ENCODE results near the gene CREB1.

The CREB1 gene

DNA sequence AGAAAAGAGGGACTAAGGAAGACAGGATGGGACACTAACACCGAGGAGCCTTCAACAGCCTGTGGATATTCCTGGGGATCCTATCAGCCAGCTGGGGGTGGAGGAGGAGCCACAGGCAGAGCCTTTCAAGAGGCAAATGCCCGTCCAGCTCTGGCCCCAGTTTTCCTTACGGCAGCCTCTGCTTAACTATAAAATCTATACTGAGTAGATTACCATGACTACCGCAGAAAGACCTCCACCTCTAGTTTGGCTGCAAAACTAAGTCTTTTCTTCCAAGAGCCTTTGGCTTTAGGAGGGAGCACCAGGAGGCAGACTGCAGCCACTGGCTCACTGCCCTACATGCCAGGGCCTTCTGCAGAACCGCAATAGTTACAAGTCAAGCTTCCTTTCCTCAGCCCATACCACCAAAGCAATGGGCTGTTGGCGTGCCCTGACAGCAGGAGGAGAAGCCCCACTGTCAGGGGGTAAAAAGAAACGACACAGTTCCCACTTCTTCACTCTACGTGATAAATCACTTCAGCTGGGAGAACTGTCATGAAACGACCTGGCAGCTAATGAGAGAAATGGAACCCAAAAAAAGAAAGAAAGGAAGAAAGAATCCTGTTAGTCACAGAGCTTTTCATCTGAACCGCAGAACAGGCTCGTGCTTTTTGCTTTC lies 25.1 kb upstream of the CREB1 start:
- DNase-seq, result peak; percentile 57

DNA sequence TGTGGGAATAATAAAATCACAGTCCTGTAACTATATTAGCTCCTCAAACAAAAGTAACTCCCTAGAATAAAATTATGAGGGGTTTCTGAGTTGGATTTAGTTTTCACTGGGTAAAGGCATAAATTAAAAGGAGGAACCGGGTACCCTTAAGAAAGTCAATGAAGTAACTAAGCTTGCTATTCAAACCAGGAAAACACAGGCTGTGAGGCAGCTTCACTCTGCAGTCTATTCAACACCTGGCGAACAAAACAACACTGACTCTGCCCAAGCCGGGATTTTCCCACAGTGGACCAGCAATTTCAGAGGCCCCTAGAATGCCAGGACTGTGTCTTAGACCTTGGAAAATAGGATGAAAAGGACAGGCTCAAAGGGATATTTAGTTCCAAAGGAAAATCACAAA lies 24.6 kb upstream of the CREB1 start:
- DNase-seq, result no peak

DNA sequence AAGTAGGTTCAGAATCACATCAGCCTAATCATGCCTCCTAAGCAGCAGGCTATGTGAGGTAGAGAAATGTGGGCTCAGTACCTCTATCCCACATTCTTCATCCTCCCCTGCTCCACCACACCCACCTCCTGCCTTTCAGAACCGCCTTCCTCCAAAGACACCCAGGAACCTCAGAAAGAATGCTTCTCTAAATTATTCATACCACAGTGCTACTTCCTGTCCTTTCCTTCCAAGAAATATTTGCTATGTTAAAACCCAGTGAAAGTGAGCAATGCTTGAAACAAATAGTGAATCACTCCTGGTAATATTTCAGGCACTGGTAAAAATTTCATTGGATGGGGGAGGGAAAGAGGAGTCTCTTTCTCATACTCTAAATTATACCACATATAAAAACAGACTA lies 24.0 kb upstream of the CREB1 start:
- DNase-seq, result no peak

DNA sequence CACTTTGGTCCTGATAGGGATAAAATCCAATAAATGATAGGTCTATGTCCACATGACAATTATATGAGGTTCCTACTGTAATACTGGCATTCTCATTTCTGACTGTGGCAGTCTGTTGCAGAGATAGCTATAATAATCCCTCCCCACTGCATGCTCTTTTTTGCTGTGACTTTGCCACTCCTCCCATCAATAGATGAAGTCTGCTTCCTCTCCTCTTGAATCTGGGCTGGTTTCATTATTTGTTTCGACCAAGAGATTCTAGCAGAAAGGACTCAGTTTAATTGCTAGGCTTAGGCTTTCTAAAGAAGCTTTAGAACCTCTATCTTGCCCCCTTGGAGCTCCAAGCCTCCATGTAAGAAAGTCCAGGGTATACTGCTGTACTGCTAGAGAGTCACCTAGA lies 23.3 kb upstream of the CREB1 start:
- no peak for DNase-seq

DNA sequence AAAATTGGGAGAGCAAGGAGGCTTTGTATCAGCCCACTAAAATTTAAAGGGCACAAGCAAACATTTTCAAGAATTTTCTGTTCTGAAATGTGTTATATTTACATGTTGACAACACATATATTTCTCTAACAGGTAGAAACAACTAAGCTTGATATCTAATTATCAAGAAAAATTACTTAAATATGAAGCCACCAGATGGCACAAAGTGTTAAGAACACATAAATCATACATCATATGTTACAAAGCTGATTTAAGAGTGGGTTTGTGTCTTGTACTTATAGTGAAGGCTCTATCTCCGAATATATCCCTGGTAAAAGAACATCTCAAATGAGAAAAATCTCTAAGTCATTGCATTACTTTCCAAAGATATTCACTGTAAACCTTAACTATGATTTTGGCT lies 19.6 kb upstream of the CREB1 start:
- DNase-seq, result no peak

DNA sequence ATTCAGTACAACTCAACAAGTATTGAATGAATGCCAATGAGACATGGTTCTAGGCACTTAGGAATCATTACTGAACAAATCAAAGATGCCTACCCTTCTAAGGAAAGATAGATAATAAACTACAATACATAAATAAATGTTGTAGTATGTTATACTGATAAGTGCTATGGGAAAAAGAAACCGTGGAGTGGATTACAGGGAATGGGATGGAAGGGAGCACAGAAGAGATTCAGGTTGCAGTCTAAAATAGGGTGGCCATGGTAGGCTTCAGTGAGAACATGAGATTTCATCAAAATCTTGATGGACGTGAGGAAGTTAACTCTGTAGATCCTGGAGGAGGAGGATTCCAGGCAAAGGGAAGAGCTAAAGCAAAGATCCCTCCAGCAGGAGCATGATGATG lies 17.9 kb upstream of the CREB1 start:
- DNase-seq, result no peak

DNA sequence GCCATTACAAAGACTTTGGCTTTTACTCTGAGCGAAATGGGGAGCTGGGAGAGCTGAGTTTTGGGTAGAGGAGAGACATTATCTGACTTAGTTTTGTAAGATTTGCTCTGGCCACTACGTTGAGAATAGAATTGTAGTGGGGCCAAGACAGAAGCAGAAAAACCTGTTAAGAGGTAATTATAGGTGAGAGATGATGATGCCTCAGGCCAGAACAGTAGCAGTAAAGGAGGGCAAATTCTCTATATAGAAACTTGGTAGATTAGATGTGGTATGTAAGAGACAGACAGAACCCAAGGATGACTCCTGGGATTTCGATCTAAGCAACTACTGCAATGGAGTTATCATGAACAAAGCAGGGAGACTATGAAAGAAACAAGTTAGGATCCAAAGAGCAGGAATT lies 17.4 kb upstream of the CREB1 start:
- no peak for DNase-seq

DNA sequence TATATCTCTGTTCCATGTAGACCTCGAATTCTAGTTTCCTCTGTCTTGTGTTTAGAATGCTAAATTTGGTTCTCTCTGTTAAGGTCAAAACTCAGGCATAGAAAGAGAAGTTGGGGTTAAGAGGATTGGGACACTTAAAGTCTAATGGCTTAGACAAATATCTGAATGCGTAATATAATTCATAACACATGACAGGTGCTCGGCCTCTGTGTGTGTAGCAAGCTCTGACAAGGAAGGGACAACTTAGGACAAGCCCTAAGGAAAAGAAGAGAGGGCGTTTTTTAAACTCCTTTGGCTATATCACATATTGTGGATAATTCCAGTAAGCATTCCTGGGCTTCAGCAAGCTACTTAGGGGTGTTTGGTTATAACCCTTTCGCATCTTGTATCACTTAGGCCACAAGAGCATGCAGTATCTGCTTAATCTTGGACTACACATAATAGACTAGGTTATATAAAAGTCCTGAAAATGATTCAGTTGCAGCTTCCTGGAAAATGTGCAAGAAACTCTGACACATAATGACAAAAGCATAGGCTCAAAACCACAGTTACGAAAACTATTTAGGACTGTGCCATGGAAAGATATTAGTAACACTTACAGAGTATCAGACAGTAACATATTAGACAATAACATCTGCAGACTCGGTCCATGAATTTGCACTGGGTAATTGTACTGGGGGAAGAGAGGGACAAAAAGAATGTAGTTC lies 16.1 kb upstream of the CREB1 start:
- no peak for DNase-seq

DNA sequence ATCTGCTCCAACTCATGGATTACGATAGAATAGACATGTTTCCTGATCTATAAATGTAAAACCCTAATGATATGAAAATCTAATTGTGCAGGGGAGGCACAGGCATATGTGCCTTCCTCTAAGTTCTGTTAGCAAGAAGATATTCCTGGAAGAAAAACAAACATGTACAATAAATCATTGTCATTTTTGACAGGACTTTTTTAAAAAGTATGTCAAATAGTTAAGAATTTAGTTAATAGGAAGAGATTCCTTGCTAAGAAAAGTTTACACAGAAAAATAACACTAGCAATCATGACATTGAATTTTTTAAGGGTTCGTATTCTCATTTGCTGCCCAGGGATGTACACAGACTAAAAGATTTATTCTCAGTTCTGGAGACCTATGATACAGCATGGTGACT lies 15.3 kb upstream of the CREB1 start:
- no peak for DNase-seq

DNA sequence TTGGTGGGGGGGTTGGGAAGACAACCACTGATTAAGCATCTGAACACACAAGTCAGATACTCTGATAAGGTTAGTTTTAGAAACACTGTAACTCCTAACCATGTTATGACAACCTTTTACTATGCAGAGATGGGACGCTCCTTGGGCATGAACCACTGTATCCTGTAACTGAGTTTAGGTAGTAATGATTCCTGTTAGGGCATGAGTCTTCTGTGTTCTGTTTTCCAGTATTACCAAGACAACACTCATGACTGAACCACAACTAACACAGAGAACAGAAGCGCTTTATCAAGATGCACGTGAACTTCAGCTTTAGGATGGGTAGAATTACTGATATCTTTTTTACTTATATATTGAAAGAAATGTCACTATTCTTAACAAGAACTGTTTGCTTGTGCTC lies 14.1 kb upstream of the CREB1 start:
- no peak for DNase-seq

DNA sequence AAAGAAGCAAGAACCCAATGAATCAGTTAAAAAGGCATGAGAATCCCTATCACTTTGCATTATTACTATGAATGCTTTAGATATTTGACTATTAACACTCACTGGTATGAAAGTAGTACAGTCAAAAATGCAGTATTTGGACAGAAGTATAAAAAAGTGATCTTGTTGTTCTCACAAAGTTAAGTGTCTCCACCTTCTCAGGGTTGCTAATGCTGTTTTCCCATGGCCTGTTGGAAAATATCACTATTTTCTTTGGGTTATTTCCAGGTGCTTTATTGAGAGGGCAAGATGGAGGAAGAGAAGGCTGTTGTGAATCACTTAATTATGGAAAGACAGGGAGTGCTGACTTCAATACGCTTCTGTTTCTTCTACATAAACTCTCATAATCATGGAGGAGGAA lies 13.6 kb upstream of the CREB1 start:
- DNase-seq, result no peak

DNA sequence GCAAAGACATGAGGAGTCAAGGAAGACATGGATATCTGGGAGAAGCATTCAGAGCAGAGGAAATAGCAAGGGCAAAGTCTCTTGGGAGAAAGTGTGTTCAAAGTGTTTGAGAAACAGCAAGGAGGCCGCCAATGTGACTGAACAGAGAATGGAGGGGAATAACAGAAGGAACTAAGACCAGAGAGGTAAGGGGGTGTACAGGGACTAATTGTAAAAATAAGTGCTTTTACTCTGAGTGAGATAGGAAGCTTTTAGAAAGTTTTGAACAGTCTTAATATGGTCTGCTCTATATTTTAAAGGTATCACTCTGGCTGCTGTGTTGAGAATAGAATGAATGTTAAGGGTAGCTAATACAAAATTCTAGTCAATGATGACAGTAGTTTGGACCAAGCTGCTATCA lies 6.8 kb upstream of the CREB1 start:
- no peak for DNase-seq

DNA sequence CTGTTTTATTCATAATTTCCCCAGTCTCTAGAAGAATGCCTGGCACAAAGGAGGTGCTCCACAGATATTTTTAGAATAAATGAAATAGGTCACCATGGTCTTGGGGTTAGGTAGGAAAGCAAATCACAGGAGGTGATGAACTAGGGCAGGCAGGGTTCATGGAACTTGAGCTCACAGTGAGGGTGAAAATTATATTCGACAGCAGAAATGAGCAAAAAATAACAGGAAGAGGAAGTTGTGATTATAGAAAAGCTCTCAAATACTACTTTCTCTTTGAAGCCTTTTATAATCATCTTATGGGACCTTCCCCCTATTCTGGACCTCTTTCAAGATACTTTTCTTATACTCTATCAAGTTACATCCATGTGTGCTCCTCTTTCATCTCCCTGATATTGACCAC lies 4.5 kb upstream of the CREB1 start:
- DNase-seq, result no peak

DNA sequence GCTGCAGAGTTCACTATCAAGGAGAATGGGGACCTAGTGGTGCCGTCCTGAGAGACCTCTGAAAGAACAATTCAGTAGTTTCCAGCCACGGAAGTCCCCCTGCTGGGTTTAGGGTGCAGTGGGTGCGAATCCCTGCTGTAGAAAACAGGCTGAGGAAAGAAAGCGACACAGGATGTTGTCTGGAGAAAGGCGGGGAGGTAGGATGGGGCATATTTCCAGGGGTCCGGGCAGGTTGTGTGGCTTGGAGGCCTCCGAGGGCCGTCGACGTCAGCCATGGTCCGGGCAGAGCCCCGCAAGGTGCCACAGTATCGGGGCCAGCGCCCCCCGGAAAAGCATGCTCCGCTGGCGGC lies 807 bp upstream of the CREB1 start:
- DNase-seq, result no peak

DNA sequence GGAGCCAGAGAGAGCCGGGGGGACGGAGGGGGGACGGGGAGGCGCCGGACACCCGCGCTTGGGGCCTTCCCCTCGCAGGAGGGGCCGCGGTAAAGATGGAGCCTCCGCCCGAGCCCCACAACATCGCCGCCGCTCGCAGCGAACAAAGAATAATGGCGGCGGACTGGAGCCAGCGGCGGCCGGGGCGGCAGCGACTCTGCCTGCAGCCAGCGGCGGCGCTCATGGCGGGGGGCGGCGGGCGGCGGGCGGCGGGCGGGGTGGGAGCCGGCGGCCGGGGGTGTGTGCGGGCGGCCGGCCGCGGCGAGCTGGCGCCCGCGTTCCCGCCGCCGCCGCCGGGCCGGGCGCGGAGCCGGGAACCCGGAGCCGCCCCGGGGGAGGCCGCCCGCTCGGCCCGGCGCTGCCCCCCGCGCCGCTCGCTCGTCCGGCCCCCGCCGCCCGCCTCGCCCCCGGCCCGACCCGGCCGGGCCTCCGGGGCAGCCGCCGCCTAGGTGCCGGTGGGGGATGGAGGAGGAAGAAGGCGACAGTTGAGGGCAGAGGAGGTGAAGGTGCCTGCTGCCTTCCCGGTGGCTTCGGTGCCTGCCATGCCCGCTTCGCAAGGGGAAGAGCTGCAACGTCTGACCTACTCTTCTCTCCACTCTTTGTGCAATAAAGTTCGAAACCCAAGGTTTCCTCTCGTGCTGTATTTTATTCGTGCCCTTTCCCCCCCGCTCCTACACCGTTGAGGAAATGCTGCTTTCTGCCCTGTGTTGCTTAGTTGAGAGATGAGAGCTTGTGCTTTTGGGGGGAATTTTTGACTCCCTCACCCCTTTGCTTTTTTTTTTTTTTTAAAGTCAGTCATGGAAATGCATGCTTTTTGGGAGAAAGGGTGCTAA lies 634 bp downstream of the CREB1 start:
- peak; percentile 69 for DNase-seq

DNA sequence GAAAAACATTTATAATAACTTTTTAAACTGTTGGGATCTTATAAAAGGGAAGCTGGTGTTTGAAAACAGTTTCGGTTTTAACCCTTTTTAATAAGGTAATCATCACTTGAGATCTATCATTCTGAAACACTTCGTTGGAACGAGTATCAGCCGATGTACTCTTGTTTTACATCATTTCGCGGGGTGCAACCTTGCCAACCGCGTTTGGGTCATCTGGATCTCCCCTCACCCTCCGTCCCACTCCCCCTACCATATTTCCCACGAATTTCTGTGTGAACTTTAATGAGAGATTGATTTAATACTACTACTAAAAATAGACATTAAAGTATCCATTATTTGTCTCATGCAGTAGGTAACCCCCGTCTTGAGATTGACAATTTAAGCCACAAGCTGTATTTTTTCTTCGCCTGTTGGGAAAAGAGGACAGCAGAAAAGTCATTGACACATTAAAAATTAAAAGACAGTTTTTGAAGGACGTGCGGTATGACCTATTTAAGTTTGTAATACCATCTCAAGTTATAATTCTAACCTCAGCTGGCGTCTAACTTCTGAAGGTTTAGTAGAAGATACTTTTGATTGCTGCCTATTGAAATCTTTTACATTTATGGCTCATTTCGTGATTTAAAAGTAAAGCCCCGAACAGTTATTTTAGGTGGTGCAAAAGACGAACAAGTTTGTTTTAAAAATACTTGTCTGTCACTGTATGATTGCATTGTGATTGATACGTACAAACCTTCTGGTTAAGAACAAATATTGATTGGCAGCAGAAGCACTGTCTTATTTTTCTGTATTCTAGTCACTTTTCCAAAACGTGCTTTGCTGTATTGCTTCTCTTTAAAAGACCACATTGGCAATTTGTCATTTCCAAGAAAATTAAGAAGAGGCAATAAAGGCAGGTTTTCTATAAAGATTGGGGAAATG lies 1.5 kb downstream of the CREB1 start:
- no peak for DNase-seq

DNA sequence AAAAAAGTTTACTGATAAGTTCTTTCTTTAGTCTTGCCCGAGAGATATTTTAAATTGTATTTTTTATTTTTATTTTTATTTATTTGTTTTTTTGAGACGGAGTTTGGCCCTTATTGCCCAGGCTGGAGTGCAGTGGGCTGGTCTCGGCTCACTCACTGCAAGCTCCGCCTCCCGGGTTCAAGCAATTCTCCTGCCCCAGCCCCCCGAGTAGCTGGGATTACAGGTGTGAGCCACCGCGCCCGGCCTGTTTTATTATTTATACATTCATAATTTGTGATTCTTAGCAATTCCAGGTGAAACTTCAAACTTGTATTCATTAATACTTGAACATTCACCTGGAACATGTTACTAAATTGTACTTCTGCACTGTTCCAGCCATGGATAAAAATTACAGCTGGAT lies 2.9 kb downstream of the CREB1 start:
- DNase-seq, result no peak

DNA sequence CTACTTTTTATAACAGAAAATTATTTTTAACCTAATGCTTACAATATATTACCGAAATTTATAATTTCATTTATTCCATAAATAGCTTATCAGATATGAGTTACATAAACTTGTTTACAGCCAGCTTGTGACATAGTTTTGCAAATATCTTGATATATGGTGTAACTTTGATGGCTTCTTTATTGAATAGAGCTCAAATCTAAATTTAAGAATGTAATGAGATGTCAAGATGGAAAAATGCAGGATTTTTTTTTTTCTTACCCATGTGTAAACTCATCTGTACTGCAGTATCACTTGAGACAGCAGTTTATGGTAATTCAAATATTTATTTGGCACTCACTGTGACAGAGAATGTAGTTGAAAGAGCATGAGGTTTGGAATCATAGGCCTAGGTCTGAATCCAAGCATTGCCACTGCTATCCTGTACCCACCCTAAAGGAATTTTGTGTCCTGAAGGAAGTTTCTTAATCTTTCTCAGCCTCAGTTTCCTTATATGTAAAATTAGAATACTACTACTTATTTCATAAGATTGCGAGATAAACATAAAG lies 3.8 kb downstream of the CREB1 start:
- DNase-seq, result no peak

DNA sequence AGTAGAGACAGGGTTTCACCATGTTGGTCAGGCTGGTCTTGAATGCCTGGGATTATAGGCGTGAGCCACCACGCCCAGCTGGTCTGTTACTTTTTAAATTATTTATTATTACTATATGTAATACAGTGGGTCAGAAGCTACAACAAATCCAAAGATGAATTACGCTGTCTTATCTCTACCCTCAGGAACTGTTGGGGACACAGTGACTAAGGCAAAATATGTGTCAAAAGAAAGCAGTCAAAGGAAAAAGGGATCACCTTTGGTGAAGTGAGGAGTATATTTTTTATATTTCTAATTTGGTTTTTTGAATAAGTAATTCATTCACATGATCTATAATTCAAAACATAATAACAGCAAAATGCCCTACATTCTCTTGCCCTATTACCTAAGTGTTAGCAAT lies 4.7 kb downstream of the CREB1 start:
- DNase-seq, result no peak

DNA sequence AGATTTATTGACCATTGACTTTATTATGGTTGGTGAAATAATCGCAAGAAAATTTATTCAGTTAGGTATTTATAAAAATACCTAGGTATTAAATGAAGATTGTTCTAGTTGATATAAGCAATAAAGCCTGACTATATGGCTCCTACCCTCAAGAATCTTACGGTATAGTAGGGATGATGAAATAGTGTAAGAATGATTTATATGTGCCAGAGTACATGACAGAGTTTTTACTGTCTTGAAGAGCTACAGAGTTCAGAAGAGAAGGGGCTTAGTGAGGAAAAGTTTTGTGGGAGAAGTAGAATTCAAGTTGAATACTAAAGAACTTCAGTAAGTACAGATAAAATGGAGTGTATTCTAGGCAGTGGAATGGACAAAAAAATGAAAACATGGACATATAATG lies 9.7 kb downstream of the CREB1 start:
- DNase-seq, result no peak

DNA sequence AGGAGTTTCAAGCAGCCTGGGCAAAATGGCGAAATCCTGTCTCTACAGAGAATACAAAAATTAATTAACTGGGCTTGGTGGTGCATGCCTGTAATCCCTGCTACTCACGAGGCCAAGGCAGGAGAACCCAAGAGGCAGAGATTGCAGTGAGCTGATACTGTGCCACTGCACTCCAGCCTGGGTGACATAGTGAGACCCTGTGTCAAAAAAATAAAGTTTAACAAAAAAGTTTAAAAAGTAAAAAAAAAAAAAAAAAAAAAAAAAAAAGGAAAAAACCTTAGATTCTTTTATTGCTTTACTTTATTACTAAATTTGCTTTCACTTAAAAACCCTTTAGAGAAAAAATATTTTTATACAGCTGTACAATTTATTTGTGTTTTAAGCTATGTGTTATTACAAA lies 10.7 kb downstream of the CREB1 start:
- DNase-seq, result no peak

DNA sequence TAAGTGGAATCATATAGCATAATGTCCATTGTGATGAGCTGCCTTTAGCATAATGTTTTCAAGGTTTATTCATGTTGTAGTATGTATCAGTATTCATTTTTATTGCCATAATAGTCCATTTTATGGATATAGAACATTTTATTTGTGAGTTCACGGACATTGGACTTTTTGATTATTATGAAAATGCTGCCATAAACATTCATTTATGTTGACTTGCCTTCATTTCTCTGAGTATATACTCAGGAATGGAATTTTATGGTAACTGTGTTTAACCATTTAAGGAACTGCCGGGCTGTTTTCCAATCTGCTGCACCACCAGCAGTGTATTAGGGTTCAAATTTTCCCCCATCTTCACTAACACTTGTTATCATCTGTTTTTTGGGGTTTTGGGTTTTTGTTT lies 12.2 kb downstream of the CREB1 start:
- no peak for DNase-seq

DNA sequence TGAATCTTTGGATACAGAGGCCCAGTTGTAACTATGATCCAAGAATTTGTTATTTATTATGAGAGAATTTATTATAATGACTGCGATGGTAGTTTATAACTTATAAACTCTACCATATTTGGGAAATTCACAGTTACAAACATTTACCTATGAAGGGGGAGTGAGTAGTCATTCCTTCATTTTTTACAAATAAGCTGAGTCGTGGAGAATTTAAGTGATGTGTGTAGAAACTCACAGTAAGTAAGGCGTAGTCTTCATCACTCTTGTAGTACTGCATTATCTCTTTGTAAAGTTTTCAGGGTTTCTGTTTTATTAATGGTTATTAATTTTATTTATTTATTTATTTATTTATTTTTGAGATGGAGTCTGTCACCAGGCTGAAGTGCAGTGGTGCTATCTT lies 13.5 kb downstream of the CREB1 start:
- DNase-seq, result no peak
